Measurements from ENCODE around the gene TNK1.

The TNK1 gene

DNA sequence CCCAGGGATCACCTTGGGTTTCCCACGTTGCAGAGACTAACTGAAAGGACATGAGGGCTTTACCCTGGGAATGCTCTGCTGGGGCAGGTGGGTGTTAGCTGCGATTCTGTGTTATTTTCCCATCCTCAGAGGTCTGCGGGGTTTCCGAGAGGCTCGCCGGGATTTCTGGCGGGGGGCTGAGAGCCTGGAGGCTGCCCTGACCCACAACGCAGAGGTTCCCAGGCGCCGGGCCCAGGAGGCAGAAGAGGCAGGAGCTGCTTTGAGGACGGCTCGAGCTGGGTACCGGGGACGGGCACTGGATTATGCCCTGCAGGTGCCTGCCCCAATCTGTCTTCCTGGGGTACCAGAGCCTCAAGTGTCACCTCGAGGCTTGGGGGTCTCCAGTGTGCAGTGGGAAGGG is 37.6 kb upstream of the TNK1 start:
- Histone ChIP-seq H3K4me2 (ENCODE audit: insufficient read depth, low read length) (no peak overlapping the region), H3K4me3 (ENCODE audit: low read depth in 1 of 2, low read length in 2 of 2) (no peak overlapping the region), H3K9me3 (ENCODE audit: insufficient read depth, low read length, severe bottlenecking) (no peaks in the 10 kb centered on the region), H3K79me2 (ENCODE audit: insufficient read depth, low read length) (peaks cover 5% of the 10 kb centered on the region; the same call in 1 of the 2 replicates), H3K36me3 (ENCODE audit: insufficient read depth, low read length) (peaks cover 46% of the 10 kb centered on the region), H3K27me3 (ENCODE audit: insufficient read depth, low read length, poor library complexity) (no peaks in the 10 kb centered on the region), H3K4me1 (ENCODE audit: insufficient read depth, low read length) (no peaks in the 10 kb centered on the region), H4K20me1 (ENCODE audit: insufficient read depth, low read length) (peaks cover 3% of the 10 kb centered on the region; the same call in 1 of the 2 replicates), H3K9ac (ENCODE audit: low read depth, low read length) (no peak overlapping the region), H3K27ac (ENCODE audit: low read length) (no peak overlapping the region), H2AFZ (ENCODE audit: low read depth, low read length) (no peak overlapping the region)
- DNase-seq (no peak), ATAC-seq (ENCODE audit: insufficient read depth, low read depth) (no peak)
- TF ChIP-seq EZH2 (IDR thresholded peaks at IDR 0.05; ENCODE audit: borderline replicate concordance, low read depth, low read length, severe bottlenecking): no peak
- no peak for TF ChIP-seq CTCF (IDR thresholded peaks at IDR 0.05; ENCODE audit: borderline replicate concordance, extremely low read depth, low read length, poor library complexity, severe bottlenecking)

- H3K4me1 ChIP-seq (ENCODE audit: insufficient read depth, low read length): no peaks in the 10 kb centered on the region
- peaks cover 55% of the 10 kb centered on the region for H3K36me3 ChIP-seq (ENCODE audit: insufficient read depth, low read length)
- no peak for ATAC-seq (ENCODE audit: insufficient read depth, low read depth)
Measured at GRCh38 chr17:7346761-7347614, 33.9 kb upstream of the TNK1 start.

GRCh38 chr17:7347630-7348477 is 33.0 kb upstream of the TNK1 start:
- DNase-seq: no peak
- peaks cover 50% of the 10 kb centered on the region for H3K36me3 ChIP-seq (ENCODE audit: insufficient read depth, low read length)
- H3K27ac ChIP-seq (ENCODE audit: low read length): no peak overlapping the region
- H4K20me1 ChIP-seq (ENCODE audit: insufficient read depth, low read length): 0 out of 2 replicates have a peak, but pooled peaks cover 3% of the 10 kb centered on the region
- H3K4me3 ChIP-seq (ENCODE audit: low read depth in 1 of 2, low read length in 2 of 2): no peak overlapping the region
- H3K4me1 ChIP-seq (ENCODE audit: insufficient read depth, low read length): no peaks in the 10 kb centered on the region
- no peak overlapping the region for H3K9ac ChIP-seq (ENCODE audit: low read depth, low read length)
- no peaks in the 10 kb centered on the region for H3K27me3 ChIP-seq (ENCODE audit: insufficient read depth, low read length, poor library complexity)
- no peak overlapping the region for H3K4me2 ChIP-seq (ENCODE audit: insufficient read depth, low read length)
- TF ChIP-seq CTCF (IDR thresholded peaks at IDR 0.05; ENCODE audit: borderline replicate concordance, extremely low read depth, low read length, poor library complexity, severe bottlenecking): no peak
- TF ChIP-seq EZH2 (IDR thresholded peaks at IDR 0.05; ENCODE audit: borderline replicate concordance, low read depth, low read length, severe bottlenecking): no peak
- ATAC-seq (ENCODE audit: insufficient read depth, low read depth): no peak
- no peaks in the 10 kb centered on the region for H3K79me2 ChIP-seq (ENCODE audit: insufficient read depth, low read length)
- H2AFZ ChIP-seq (ENCODE audit: low read depth, low read length): no peak overlapping the region
- no peaks in the 10 kb centered on the region for H3K9me3 ChIP-seq (ENCODE audit: insufficient read depth, low read length, severe bottlenecking)

More at GRCh38 chr17:7346761-7347614, 33.9 kb upstream of the TNK1 start:
- no peak overlapping the region for H3K9ac ChIP-seq (ENCODE audit: low read depth, low read length)
- DNase-seq: no peak
- no peak overlapping the region for H2AFZ ChIP-seq (ENCODE audit: low read depth, low read length)
- no peak overlapping the region for H3K4me3 ChIP-seq (ENCODE audit: low read depth in 1 of 2, low read length in 2 of 2)
- H3K79me2 ChIP-seq (ENCODE audit: insufficient read depth, low read length): no peaks in the 10 kb centered on the region
- H3K4me2 ChIP-seq (ENCODE audit: insufficient read depth, low read length): no peak overlapping the region
- H3K27me3 ChIP-seq (ENCODE audit: insufficient read depth, low read length, poor library complexity): no peaks in the 10 kb centered on the region
- TF ChIP-seq CTCF (IDR thresholded peaks at IDR 0.05; ENCODE audit: borderline replicate concordance, extremely low read depth, low read length, poor library complexity, severe bottlenecking) (no peak), EZH2 (IDR thresholded peaks at IDR 0.05; ENCODE audit: borderline replicate concordance, low read depth, low read length, severe bottlenecking) (no peak)
- H3K9me3 ChIP-seq (ENCODE audit: insufficient read depth, low read length, severe bottlenecking): no peaks in the 10 kb centered on the region
- H3K27ac ChIP-seq (ENCODE audit: low read length): no peak overlapping the region
- 0 out of 2 replicates have a peak, but pooled peaks cover 3% of the 10 kb centered on the region for H4K20me1 ChIP-seq (ENCODE audit: insufficient read depth, low read length)

Measured in DND-41 (cell line).